HG03135 (cell line): ENCODE results near the gene ALDH16A1.
"Not testable (repeated sequence)": the region's sequence is repeated elsewhere in the genome, so short reads cannot be mapped to it uniquely, and the experiment has no call there.

ENCODE experiments used
- ATAC-seq: cut with Tn5 transposase; IDR thresholded peaks from one replicate; pipeline ENCODE4 v1.9.1; 2021; ENCODE audit warnings: mild to moderate bottlenecking, moderate library complexity; ENCODE audit not compliant: unreplicated experiment

ALDH16A1 gene

DNA sequence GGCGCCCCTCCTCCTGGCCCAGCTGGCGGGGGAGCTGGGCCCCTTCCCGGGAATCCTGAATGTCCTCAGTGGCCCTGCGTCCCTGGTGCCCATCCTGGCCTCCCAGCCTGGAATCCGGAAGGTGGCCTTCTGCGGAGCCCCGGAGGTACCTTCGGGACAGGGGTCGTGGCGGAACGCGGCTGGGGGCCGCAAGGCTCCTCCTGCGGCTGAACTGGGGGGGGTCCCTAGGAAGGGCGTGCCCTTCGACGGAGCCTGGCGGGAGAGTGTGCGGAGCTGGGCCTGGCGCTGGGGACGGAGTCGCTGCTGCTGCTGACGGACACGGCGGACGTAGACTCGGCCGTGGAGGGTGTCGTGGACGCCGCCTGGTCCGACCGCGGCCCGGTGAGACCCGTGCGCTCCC lies 8.6 kb downstream of the ALDH16A1 start:
- no peak for ATAC-seq

DNA sequence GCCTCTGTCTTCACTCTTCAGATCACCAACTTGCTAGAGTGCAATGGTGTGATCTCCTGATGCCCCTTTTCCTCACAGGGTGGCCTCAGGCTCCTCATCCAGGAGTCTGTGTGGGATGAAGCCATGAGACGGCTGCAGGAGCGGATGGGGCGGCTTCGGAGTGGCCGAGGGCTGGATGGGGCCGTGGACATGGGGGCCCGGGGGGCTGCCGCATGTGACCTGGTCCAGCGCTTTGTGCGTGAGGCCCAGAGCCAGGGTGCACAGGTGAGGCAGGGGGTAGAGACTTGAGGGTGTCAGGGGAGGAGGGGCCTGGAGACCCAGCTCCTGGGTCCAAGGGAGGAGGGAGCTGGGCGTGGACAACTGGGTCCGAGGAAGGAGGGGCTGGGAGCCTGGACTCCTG lies 9.5 kb downstream of the ALDH16A1 start:
- no peak for ATAC-seq

DNA sequence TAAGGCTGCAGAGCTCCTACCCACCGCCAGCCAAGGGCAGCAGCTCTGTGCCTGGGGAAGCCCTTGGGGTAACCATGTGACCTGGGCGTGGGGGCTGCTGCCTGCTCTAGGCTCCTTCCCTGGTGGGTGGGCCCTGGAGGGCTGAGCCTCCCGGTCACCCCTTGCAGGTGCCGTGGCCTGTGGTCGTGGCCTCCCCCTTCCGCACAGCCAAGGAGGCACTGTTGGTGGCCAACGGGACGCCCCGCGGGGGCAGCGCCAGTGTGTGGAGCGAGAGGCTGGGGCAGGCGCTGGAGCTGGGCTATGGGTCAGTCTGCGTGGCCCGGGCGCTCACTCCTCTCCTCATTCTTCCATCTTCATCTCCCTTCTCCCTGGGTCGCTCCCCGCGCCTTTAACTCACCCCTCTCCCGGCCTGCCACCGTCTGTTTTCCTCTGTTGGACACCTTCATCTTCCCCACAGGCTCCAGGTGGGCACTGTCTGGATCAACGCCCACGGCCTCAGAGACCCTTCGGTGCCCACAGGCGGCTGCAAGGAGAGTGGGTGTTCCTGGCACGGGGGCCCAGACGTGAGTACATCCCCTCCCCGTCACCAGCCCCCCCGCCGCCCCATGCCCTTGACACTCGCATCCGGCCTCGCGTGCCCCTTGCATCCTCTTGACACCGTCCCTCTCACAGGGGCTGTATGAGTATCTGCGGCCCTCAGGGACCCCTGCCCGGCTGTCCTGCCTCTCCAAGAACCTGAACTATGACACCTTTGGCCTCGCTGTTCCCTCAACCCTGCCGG lies 11.1 kb downstream of the ALDH16A1 start:
- no peak for ATAC-seq

DNA sequence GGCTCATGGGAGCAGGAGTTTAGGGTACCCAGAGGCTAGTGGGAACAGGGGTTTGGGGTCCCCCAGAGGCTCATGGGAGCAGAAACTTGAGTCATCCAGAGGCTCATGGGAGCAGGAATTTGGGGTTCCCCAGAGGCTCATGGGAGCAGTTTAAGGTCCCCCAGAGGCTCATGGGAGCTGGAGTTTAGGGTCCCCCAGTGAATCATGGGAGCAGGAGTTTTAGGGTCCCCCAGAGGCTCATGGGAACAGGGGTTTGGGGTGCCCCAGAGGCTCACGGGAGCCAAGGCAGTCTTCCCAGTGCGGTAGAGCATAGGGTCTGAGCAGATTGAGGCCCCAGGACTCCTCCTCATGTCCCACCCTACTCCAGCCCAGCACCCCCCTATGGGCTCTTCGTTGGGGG lies 12.3 kb downstream of the ALDH16A1 start:
- no peak for ATAC-seq

DNA sequence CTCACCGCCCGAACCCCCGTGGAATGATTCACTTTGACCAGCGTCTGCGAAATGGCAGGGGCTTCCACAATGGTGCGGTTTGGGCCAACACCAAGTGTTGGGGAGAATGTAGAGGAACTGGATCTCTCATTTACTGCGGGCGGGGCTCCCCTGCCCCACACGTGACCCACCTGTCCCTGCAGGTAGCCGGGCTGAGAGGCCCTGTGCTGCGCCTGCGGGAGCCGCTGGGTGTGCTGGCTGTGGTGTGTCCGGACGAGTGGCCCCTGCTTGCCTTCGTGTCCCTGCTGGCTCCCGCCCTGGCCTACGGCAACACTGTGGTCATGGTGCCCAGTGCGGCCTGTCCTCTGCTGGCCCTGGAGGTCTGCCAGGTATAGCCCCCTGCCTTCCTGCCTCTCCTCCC lies 15.2 kb downstream of the ALDH16A1 start:
- no peak for ATAC-seq

DNA sequence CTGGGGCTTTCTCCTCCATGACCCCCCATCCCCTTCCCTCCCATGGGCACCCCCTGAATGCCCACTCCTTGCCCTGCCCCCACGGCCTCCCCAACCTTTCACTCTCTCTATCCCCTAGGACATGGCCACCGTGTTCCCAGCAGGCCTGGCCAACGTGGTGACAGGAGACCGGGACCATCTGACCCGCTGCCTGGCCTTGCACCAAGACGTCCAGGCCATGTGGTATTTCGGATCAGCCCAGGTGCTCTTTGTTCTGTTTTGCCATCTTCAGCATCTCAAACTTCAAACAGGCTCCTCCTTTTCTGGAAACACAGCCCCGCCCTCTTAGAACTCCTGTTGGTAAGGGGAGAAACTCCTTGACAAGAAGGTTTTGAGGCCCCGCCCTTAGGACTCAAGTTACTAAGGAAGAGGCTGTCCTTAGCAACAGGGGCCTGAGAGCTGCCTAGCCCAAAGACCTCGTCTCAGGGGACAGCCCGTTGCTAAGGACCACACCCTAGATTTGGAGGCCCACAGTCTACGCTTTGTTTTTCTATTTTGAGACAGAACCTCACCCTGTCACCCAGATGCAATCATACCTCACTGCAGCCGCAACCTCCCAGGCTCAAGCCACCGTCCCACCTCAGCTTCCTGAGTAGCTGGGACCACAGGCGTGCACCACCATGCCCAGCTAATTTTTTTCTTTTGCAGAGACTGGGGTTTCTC lies 15.9 kb downstream of the ALDH16A1 start:
- peak; percentile 64 for ATAC-seq

DNA sequence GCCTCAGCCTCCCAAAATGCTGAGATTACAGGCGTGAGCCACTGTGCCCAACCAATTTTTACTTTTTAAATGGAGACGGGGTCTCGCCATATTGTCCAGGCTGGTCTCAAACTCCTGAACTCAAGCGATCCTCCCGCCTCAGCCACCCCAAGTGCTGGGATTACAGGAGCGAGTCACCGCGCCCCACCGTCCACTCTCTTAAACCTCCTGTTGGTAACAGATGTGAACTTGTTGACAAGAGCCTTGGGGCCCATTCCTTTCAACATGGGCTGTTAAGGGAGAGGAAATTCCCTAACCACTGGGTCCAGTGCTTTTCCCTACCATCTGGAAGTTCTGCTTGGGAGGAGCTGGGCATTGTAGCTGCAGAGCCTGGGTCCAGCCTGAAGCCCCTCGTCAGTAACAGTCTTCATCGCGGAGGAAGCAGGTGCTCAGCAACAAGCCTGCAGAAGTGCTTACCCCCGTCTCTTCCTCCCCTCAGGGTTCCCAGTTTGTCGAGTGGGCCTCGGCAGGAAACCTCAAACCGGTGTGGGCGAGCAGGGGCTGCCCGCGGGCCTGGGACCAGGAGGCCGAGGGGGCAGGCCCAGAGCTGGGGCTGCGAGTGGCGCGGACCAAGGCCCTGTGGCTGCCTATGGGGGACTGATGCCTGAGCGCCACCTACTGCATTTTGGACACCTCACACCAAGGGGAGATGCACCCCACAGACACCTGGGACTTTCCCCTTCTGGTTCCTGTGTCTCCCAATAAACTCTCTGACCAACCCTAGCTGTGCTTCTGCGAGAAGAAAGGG lies 17.0 kb downstream of the ALDH16A1 start:
- peak; percentile 45 for ATAC-seq

DNA sequence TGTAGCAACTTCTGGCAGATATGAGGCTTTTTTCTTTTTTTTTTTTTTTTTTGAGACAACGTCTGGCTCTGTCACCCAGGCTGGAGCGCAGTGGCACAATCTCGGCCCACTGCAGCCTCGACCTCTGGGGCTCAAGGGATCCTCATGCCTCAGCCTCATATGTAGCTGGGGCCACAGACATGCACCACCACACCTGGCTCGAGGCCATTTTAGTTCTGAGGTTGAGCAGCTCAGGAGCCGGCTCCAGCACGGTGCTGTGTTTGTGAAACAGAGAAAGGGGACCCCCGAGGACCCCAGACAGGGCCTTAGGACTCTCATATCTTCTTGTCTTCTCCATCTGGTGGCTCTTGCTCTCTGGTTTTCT lies 17.6 kb downstream of the ALDH16A1 start:
- ATAC-seq = no peak

DNA sequence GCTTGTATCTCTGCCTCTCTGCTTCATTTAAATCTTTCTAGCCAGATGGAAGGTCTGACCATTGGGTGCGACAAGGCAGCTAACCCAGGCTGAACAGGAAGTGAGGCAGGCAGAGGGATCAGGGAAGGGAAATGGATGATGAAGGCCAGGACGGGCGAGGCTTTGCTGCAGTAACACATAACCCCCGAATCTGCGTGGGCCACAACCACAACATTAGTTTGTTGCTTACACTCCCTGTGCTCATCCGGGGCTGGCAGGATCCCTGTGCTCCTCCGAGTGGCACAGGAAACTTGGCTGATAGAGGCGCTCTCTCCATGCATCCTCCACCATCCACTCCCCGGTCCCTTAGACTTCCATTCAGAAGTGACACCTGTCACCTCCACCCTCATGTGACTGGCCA lies 19.9 kb downstream of the ALDH16A1 start:
- no peak for ATAC-seq

DNA sequence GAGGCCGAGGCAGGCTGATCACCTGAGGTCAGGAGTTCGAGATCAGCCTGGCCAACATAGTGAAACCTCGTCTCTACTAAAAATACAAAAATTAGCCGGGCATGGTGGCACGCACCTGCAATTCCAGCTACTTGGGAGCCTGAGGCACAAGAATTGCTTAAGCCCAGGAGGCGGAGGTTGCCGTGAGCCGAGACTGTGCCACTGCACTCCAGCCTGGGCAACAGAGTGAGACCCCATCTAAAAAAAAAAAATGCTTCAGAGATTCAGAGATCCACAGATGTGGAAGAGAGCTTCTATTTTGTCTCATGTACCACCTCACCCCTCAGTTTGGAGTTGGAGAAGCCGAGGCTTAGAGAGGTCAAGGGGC lies 20.5 kb downstream of the ALDH16A1 start:
- not testable (repeated sequence) for ATAC-seq

DNA sequence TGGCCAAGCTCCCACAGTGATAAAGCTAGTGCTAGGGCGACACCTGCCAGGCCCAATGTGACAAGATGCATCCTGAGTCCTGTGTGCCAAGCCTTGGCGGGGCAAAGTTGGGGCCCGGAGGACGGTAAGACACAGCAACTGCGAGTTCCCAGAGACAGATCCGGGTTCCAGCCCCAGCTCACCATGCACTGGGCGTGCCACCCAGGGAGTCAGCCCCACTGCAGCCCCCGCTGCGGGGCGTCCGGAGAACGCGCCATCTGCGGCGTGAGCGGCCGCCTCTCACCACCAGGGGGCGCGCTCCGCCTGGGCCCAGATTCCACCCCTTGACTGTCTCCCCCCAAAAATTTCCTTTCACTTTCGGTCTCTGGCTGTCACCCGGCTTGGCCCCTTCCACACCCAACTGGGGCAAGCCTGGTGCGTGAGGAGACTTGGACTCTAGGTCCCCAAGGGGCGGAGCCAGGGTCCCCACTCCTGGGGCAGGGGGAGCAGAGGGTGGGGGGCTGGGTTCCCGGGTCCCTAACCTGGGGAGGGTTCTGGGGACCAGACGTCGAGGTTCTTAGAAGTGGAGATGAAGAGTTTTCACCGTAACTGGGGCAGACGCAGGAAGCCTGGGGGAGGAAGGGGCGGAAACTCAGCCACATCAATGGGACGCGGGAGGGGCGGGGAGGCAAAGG lies 21.0 kb downstream of the ALDH16A1 start, which contains the start of gene FLT3LG:
TSS of gene FLT3LG (plus strand) at position 348 of the 674 bp plus-strand sequence. CDS start 425 bp downstream, outside the sequence.
- no peak for ATAC-seq

DNA sequence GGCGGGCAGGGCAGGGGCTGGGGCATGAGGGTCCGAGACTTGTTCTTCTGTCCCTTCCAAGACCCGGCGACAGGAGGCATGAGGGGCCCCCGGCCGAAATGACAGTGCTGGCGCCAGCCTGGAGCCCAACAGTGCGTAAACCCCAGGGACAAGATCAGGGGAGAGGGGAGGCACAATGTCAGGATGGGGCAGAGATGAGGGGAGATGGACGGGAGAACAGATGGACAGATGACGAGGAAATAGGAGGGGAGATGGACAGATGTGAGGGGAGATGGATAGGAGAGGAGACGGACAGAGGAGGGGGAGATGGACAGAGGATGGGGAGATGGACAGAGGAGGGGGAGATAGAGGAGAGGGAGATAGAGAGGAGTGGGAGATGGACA lies 21.5 kb downstream of the ALDH16A1 start:
- ATAC-seq = no peak

DNA sequence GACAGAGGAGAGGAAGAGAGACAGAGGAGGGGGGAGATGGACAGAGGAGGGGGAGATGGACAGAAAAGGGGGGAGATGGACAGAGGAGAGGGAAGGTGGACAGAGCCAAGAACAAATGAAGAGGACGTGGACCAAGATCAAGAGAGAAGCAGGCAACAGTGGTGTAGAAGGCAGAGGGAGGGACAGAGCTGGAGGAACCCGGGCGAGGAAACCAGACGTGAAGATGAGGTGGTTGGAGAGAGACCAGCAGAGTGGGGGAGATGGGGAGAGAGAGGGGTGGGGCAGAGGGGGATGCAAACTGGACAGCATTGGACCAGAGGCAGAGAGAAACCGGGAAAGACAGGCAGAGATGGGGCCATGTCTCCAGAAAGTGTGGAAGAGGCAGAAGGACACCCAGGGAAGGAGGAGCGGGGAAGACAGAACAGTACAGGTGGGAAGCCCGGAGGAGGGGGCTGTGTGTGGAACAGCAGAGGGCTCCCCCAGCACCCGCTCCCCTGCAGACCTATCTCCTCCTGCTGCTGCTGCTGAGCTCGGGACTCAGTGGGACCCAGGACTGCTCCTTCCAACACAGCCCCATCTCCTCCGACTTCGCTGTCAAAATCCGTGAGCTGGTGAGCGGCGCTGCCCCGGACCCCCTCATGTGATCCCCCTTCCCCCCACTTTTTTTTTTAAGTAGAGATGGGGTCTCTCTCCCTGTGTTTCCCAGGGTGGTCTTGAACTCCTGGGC lies 22.3 kb downstream of the ALDH16A1 start:
- ATAC-seq = no peak

DNA sequence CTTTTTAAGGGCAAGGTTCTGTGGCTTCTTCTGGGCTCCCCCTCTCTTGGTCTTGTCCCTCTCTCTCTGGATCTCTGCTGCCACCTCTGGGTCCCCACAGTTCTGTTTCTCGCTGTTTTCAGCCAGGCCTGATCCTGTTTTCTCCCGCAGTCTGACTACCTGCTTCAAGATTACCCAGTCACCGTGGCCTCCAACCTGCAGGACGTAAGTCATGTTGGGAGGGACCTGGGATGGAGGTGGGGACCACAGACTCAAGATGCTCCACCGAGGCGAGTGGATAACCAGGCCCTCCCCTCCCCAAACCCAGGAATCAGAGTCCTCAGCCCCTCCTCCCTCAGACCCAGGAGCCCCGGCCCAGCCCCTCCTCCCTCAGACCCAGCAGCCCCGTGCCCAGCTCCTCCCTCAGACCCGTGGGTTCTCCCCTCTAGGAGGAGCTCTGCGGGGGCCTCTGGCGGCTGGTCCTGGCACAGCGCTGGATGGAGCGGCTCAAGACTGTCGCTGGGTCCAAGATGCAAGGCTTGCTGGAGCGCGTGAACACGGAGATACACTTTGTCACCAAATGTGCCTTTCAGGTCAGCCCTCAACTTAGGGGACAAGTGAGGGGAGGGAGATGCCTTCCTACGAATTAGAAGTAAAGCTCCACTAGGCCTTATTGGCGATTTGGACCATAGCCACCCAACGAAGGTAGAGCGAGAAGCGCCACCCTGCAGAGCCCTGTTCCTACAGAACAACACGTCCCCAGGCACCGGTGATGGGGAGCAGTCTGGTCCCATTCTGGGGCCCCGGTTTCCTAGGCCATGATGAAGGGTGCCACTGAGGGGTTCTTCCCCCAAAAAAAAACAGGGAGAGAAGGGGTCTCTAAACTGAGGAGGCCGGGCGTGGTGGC lies 23.2 kb downstream of the ALDH16A1 start:
- ATAC-seq = no peak

DNA sequence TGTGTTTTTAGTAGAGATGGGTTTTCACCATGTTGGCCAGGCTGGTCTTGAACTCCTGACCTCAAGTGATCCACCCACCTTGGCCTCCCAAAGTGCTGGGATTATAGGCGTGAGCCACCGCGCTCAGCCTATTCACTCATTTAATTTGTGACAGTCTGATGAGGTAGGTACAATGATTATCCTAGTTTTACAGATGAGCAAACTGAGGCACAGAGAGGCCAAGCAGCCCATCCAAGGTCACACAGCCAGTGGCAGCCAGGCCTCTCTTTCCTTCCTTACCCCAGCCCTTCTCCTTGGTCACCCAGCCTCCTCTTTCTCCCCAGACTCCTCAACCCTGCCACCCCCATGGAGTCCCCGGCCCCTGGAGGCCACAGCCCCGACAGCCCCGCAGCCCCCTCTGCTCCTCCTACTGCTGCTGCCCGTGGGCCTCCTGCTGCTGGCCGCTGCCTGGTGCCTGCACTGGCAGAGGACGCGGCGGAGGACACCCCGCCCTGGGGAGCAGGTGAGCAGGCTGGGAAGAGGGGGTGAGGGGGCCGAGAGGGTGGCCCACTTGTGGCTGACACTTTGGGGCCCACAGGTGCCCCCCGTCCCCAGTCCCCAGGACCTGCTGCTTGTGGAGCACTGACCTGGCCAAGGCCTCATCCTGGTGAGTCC lies 27.1 kb downstream of the ALDH16A1 start:
- ATAC-seq = no peak

DNA sequence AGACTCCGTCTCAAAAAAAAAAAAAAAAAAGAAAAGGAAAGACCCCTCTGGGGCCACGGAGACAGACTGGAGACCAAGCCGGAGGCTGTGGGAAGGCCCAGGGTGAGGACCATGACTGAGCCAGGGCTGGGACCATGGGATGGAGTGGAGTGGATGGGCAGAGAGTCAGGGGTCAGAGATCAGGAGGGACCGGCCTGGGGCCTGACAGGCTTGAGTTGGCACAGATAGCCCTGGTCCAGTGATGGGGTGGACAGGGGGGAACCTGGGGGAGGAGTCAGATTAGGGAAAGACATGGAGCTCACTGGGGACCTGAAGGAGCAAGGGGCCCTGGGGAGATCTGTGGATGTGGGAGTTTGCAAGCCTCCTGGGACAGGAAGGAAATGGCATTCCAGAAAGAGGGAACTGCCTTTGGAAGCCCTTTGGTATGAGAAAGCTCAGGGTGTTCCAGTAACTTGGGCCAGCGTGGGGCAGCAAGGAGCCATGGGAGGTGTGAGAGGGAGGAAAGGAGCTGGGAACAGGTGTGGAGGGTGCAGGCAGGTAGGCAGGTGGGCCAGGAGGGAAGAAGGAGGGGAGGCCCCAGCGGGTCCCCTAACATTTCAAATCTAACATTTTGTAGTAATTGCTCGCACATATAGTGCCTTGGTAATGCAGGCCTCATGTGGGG lies 28.1 kb downstream of the ALDH16A1 start:
- no peak for ATAC-seq

DNA sequence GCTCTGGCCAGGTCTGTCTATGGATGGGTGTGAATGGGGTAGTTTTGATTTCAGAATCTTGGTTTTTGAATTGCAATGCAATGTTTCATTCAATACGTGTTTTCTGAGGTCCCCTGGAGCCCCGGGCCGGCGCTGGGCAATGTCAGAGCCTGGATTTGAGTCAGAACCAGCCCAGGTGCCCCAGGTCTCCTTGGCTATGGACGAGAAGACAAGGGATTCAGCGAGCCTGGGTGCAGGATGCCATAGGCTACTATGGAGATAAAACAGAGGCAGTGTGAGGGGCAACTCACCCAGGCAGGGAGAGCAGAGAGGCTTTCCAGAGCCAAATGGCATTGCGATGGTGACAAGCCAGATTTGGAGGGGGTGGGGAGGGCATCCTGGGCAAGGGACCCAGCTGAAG lies 33.2 kb downstream of the ALDH16A1 start:
- no peak for ATAC-seq

DNA sequence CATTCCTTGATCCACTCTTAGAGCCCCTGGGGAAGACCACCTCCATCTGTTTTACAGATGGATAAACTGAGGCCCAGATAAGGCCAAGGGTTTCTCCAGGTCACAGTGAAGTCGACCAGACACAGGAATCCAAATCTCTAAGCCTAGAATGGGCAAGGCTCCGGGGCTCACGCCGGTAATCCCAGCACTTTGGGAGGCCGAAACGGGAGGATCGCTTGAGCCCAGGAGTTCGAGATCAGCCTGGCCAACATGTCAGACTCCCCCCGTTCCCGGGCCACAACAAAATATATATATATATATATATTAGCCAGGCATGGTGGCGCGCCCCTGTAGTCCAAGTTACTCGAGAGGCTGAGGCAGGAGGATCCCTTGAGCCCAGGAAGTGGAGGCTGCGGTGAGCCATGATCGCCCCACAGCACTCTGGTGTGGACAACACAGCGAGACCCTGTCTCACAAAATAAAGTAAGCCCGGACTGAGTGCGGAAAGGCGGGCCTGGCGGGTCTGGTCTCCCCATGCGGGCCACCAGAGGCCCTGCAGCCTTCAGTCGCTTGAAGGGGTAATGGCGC lies 33.8 kb downstream of the ALDH16A1 start:
- no peak for ATAC-seq
